AG09309 (cell line): ENCODE measurements around the gene EHBP1.

Source experiments
- DNase-seq: peaks from one replicate; pipeline ENCODE4 v3.0.0-alpha.2; 2010; ENCODE audit warnings: low read depth
- H3K4me3 ChIP-seq: 2 replicates; pipeline ENCODE4 v1.5.1; 2011; ENCODE audit warnings: mild to moderate bottlenecking, low read depth, low read length, moderate library complexity; ENCODE audit not compliant: control insufficient read depth
- CTCF ChIP-seq: IDR thresholded peaks from 2 replicates; pipeline ENCODE4 v1.5.1; 2011; ENCODE audit warnings: mild to moderate bottlenecking, low read depth, low read length, inconsistent platforms; ENCODE audit not compliant: insufficient read depth, control insufficient read depth; ENCODE audit errors: missing control alignments

The EHBP1 gene

GRCh38 chr2:62806231-62806630 is 100.7 kb downstream of the EHBP1 start:
- no peak overlapping the region for H3K4me3 ChIP-seq
- no peak for TF ChIP-seq CTCF
- no peak for DNase-seq

DNA sequence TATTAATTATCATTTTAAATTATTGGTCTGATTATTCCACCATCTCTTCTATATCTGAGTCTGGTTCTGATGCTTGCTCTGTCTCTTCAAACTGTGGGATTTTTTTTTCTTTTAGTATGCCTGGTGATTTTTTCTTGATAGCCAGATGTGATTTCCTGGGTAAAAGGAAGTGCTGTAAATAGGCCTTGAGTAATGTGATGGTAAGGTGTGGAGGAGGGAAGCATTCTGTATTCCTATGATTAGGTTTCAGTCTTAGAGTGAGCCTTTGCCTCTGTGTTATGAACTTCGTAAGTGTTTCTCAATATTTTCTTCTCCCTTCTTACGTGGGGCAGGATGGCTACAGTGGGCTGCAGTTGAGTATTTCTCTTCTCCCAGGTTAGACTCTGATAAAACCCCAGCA is 103.0 kb downstream of the EHBP1 start:
- DNase-seq = no peak
- TF ChIP-seq CTCF = no peak
- no peak overlapping the region for H3K4me3 ChIP-seq

- no peak for DNase-seq
- no peak for TF ChIP-seq CTCF
- no peak overlapping the region for H3K4me3 ChIP-seq
Observed at GRCh38 chr2:62811086-62811485, 105.6 kb downstream of the EHBP1 start.

DNA sequence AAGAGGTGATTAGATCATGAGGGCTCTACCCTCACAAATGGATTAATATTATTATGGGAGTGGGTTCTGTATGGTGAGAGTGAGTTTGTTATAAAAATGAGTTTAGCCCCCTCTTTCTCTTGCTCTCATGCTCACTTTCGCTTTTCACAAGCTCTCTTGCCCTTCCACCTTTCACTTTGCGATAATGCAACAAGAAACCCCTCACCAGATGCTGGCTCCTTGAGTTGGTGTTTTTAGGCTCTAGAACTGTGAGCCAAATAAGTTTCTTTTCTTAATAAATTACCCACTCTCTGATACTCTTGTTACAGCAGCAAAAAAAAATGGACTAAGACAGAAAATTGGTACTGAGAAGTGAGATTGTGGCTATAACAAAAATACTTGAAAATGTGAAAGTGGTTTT is 106.5 kb downstream of the EHBP1 start:
- no peak overlapping the region for H3K4me3 ChIP-seq
- no peak for DNase-seq
- no peak for TF ChIP-seq CTCF

DNA sequence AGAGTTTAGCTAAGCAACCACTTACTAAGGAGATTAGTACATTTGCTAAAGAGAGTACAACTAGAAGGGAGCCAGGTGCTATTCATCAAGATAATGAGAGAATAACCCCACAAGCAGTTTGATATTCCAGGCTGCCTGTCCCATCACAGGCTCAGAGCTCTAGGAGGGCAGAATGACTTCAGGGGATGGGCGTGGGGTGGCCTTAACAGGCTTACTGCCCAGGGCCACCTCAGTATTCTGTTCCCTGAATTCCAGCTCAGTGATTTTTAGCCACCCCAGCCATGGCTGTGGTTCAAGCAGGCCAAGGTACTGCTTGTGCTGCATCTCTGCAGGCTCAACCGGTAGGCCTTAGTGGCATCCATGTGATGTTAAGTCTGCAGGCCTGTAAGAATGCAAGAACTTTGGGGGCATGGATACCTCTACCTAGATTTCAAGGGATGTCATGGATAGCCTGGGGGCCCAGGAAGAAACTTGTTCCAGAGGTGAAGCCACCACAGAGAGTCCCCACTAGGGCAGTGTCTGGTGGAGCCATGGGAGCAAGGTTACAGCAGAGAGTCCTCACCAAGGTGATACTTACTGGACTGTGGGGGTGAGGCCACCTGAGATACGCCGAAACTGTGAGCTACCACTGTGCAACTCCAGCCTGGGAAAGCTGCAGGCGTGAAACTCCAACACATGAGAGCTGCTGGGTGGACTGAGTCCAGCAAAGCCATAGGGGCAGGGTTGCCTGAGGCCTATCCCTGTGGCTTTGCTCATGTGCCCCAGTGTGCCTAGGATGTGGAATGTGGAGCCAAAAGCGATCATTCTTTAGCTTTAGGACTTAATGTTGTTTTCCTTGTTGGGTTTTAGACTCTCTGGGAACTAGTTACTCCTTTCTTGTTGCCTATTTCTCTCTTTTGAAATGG is 107.7 kb downstream of the EHBP1 start:
- TF ChIP-seq CTCF = no peak
- H3K4me3 ChIP-seq = no peak overlapping the region
- DNase-seq = no peak

DNA sequence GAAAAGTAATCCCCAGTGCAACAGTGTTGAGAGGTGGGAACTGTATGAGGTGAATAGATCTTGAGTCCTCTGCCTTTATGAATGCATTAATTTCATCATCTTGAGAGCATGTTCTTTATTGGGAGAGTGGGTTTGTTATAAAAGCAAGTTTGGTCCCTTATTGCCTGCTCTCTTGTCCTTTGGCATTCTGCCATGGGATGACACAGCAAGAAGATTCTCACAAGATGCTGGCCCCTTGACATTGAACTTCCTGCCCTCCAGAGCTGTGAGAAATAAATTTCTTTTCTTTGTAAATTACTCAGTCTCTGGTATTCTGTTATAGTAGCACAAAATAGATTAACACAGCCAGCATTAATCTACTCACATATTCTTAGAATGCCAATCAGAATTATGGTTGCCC is 108.6 kb downstream of the EHBP1 start:
- H3K4me3 ChIP-seq = no peak overlapping the region
- TF ChIP-seq CTCF = no peak
- DNase-seq = peak; percentile 29
